Central memory CD4-positive, alpha-beta T cell (primary cell): ENCODE data around the gene PLEKHM1.

Experiments used
- DNase-seq: peaks from one replicate; pipeline ENCODE4 v3.0.0; 2022

The PLEKHM1 gene

GRCh38 chr17:45425125-45425983 lies 65.2 kb downstream of the PLEKHM1 start:
- DNase-seq, result no peak

GRCh38 chr17:45424769-45425124 lies 65.8 kb downstream of the PLEKHM1 start:
- no peak for DNase-seq

GRCh38 chr17:45423975-45424335 lies 66.6 kb downstream of the PLEKHM1 start:
- no peak for DNase-seq

- no peak for DNase-seq
Measured at GRCh38 chr17:45423304-45423974, 67.1 kb downstream of the PLEKHM1 start.

GRCh38 chr17:45414990-45415881 lies 75.3 kb downstream of the PLEKHM1 start:
- DNase-seq, result no peak

GRCh38 chr17:45413498-45413923 lies 77.0 kb downstream of the PLEKHM1 start:
- no peak for DNase-seq

GRCh38 chr17:45411348-45412105 lies 79.0 kb downstream of the PLEKHM1 start:
- DNase-seq, result no peak

- DNase-seq, result peak; percentile 58
Measured at GRCh38 chr17:45410144-45411091, 80.1 kb downstream of the PLEKHM1 start.

GRCh38 chr17:45409659-45410076 lies 80.9 kb downstream of the PLEKHM1 start:
- DNase-seq, result no peak

- DNase-seq, result no peak
Measured at GRCh38 chr17:45408611-45409421, 81.7 kb downstream of the PLEKHM1 start.

GRCh38 chr17:45406107-45406506 lies 84.4 kb downstream of the PLEKHM1 start:
- no peak for DNase-seq

GRCh38 chr17:45405250-45406086 lies 85.1 kb downstream of the PLEKHM1 start:
- DNase-seq, result no peak

- DNase-seq, result no peak
Measured at GRCh38 chr17:45404870-45405249, 85.7 kb downstream of the PLEKHM1 start.

- no peak for DNase-seq
Measured at GRCh38 chr17:45403906-45404490, 86.5 kb downstream of the PLEKHM1 start.

- no peak for DNase-seq
Measured at GRCh38 chr17:45402916-45403315, 87.6 kb downstream of the PLEKHM1 start.

- DNase-seq, result no peak
Measured at GRCh38 chr17:45398800-45399199, 91.7 kb downstream of the PLEKHM1 start.

GRCh38 chr17:45397796-45398195 lies 92.7 kb downstream of the PLEKHM1 start:
- no peak for DNase-seq

GRCh38 chr17:45396496-45397205 lies 93.9 kb downstream of the PLEKHM1 start:
- DNase-seq, result no peak
